Measurements from ENCODE around the gene GCG.

The GCG gene

GRCh38 chr2:162185541-162186232 is 33.6 kb upstream of the GCG start:
- H3K27me3 ChIP-seq (ENCODE audit: low read length) = no peaks in the 10 kb centered on the region
- no peak for TF ChIP-seq EZH2phosphoT487 (conservative IDR thresholded peaks at IDR 0.05; ENCODE audit: low read length)
- no peak for TF ChIP-seq CTCF (IDR thresholded peaks at IDR 0.05; ENCODE audit: insufficient read depth, low read length, poor library complexity, severe bottlenecking)
- no peaks in the 10 kb centered on the region for H3K36me3 ChIP-seq (ENCODE audit: low read length)
- no peak overlapping the region for H3K27ac ChIP-seq (ENCODE audit: low read depth, low read length)
- H2AFZ ChIP-seq (ENCODE audit: low read depth, low read length, severe bottlenecking) = no peak overlapping the region
- no peaks in the 10 kb centered on the region for H3F3A ChIP-seq (ENCODE audit: insufficient read depth)
- H3K9me2 ChIP-seq (replicated peaks; ENCODE audit: insufficient read depth, low read length) = no peaks in the 10 kb centered on the region
- no peaks in the 10 kb centered on the region for H3K79me2 ChIP-seq (ENCODE audit: insufficient read depth, low read length)
- no peak overlapping the region for H3K9ac ChIP-seq (ENCODE audit: low read length)
- no peak overlapping the region for H3K4me3 ChIP-seq (ENCODE audit: insufficient read depth, low read length, poor library complexity, severe bottlenecking)
- no peaks in the 10 kb centered on the region for H4K20me1 ChIP-seq (ENCODE audit: low read depth, low read length)
- no peaks in the 10 kb centered on the region for H3K9me3 ChIP-seq (ENCODE audit: insufficient read depth, low read length)
- H3K4me2 ChIP-seq (ENCODE audit: low read depth, low read length, poor library complexity, severe bottlenecking) = no peak overlapping the region

GRCh38 chr2:162184821-162185450 is 32.9 kb upstream of the GCG start:
- no peaks in the 10 kb centered on the region for H3K27me3 ChIP-seq (ENCODE audit: low read length)
- no peak overlapping the region for H3K9ac ChIP-seq (ENCODE audit: low read length)
- H3K4me3 ChIP-seq (ENCODE audit: insufficient read depth, low read length, poor library complexity, severe bottlenecking) = no peak overlapping the region
- no peaks in the 10 kb centered on the region for H3K9me2 ChIP-seq (replicated peaks; ENCODE audit: insufficient read depth, low read length)
- TF ChIP-seq CTCF (IDR thresholded peaks at IDR 0.05; ENCODE audit: insufficient read depth, low read length, poor library complexity, severe bottlenecking) = no peak
- H3K36me3 ChIP-seq (ENCODE audit: low read length) = no peaks in the 10 kb centered on the region
- H3K9me3 ChIP-seq (ENCODE audit: insufficient read depth, low read length) = no peaks in the 10 kb centered on the region
- no peak overlapping the region for H2AFZ ChIP-seq (ENCODE audit: low read depth, low read length, severe bottlenecking)
- H4K20me1 ChIP-seq (ENCODE audit: low read depth, low read length) = no peaks in the 10 kb centered on the region
- H3F3A ChIP-seq (ENCODE audit: insufficient read depth) = no peaks in the 10 kb centered on the region
- H3K79me2 ChIP-seq (ENCODE audit: insufficient read depth, low read length) = no peaks in the 10 kb centered on the region
- no peak overlapping the region for H3K27ac ChIP-seq (ENCODE audit: low read depth, low read length)
- no peak overlapping the region for H3K4me2 ChIP-seq (ENCODE audit: low read depth, low read length, poor library complexity, severe bottlenecking)

- Histone ChIP-seq H3K9ac (ENCODE audit: low read length) (no peak overlapping the region), H3K27ac (ENCODE audit: low read depth, low read length) (no peak overlapping the region), H3K9me2 (replicated peaks; ENCODE audit: insufficient read depth, low read length) (no peaks in the 10 kb centered on the region), H3K27me3 (ENCODE audit: low read length) (no peaks in the 10 kb centered on the region), H3K4me2 (ENCODE audit: low read depth, low read length, poor library complexity, severe bottlenecking) (no peak overlapping the region), H3F3A (ENCODE audit: insufficient read depth) (no peaks in the 10 kb centered on the region), H3K9me3 (ENCODE audit: insufficient read depth, low read length) (no peaks in the 10 kb centered on the region), H4K20me1 (ENCODE audit: low read depth, low read length) (no peaks in the 10 kb centered on the region), H3K4me3 (ENCODE audit: insufficient read depth, low read length, poor library complexity, severe bottlenecking) (no peak overlapping the region), H3K79me2 (ENCODE audit: insufficient read depth, low read length) (no peaks in the 10 kb centered on the region), H3K36me3 (ENCODE audit: low read length) (no peaks in the 10 kb centered on the region), H2AFZ (ENCODE audit: low read depth, low read length, severe bottlenecking) (no peak overlapping the region)
- TF ChIP-seq CTCF (IDR thresholded peaks at IDR 0.05; ENCODE audit: insufficient read depth, low read length, poor library complexity, severe bottlenecking) (no peak), EZH2phosphoT487 (conservative IDR thresholded peaks at IDR 0.05; ENCODE audit: low read length) (no peak)
These were observed 32.3 kb upstream of the GCG start for GRCh38 chr2:162184359-162184758.

Data from SU-DHL-6 (cell line).